Fibroblast of skin of right biceps (primary cell): ENCODE data around the gene PPP1R13L.

Experiments used
- DNase-seq: peaks from one replicate; pipeline ENCODE4 v3.0.0-alpha.2; 2013

The PPP1R13L gene

GRCh38 chr19:45406226-45407090 lies 1.6 kb upstream of the PPP1R13L start, which contains the start of gene POLR1G:
POLR1G (plus strand) TSS chr19:45406644; CDS start chr19:45406697, 53 bp downstream.
- peak; percentile 85 for DNase-seq

- DNase-seq, result peak; percentile 95
Measured at GRCh38 chr19:45405435-45406225, 761 bp upstream of the PPP1R13L start.

- peak; percentile 57 for DNase-seq
Measured at GRCh38 chr19:45403781-45404556, 900 bp downstream of the PPP1R13L start.

- peak; percentile 22 for DNase-seq
Measured at GRCh38 chr19:45403272-45403671, 1.6 kb downstream of the PPP1R13L start.

GRCh38 chr19:45402298-45403061 lies 2.4 kb downstream of the PPP1R13L start:
- peak; percentile 75 for DNase-seq

- DNase-seq, result no peak
Measured at GRCh38 chr19:45401815-45402214, 3.1 kb downstream of the PPP1R13L start.

- DNase-seq, result no peak
Measured at GRCh38 chr19:45400192-45400591, 4.7 kb downstream of the PPP1R13L start.

- DNase-seq, result peak; percentile 26
Measured at GRCh38 chr19:45395821-45396617, 8.8 kb downstream of the PPP1R13L start.

GRCh38 chr19:45391871-45392665 lies 12.8 kb downstream of the PPP1R13L start:
- no peak for DNase-seq

- DNase-seq, result no peak
Measured at GRCh38 chr19:45391346-45391745, 13.5 kb downstream of the PPP1R13L start.

GRCh38 chr19:45385392-45386221 lies 19.3 kb downstream of the PPP1R13L start:
- no peak for DNase-seq

- DNase-seq, result no peak
Measured at GRCh38 chr19:45382426-45382825, 22.4 kb downstream of the PPP1R13L start.

- DNase-seq, result no peak
Measured at GRCh38 chr19:45380107-45380506, 24.8 kb downstream of the PPP1R13L start.

GRCh38 chr19:45376045-45376724 lies 28.7 kb downstream of the PPP1R13L start:
- peak; percentile 99 for DNase-seq

GRCh38 chr19:45370410-45371204 lies 34.3 kb downstream of the PPP1R13L start, which contains the start of gene ERCC2:
ERCC2 (minus strand) TSS chr19:45370573; CDS start chr19:45370540, 33 bp downstream.
- peak; percentile 100 for DNase-seq

GRCh38 chr19:45368737-45369340 lies 36.0 kb downstream of the PPP1R13L start:
- no peak for DNase-seq

GRCh38 chr19:45368127-45368526 lies 36.7 kb downstream of the PPP1R13L start:
- no peak for DNase-seq
